Activated CD8-positive, alpha-beta memory T cell treated with anti-CD3 and anti-CD28 coated beads for 36 hours (primary cell): ENCODE results near the gene SRR. TPM values are rescaled to one million over a fixed set of nuclear protein-coding genes. Genes with fewer than 3 reads are reported as not detected.

Experiments
- total RNA-seq, 2 experiments: library from RNA; stranded (reverse); gene quantifications; one replicate each; pipeline ENCODE4 v1.2.3, GENCODE V29; 2021

The SRR gene
- total RNA-seq, 2 experiments from 2014 or later: 10.1 to 14.0 TPM

Other genes with a start within 250 kb of the SRR start
- 10 to 100 TPM; 57.1 to 58.7 TPM for gene HIC1, start 248.8 kb upstream of the SRR start, total RNA-seq
- 10 to 100 TPM; 55.0 to 60.8 TPM for gene SMG6, start 165 bp upstream of the SRR start, total RNA-seq
- gene TSR1, start 32.5 kb downstream of the SRR start, total RNA-seq: 100 to 1,000 TPM; 108 to 109 TPM
- gene SGSM2, start 33.6 kb downstream of the SRR start, total RNA-seq: 10 to 100 TPM; 36.6 to 39.2 TPM
- gene MNT, start 97.1 kb downstream of the SRR start, total RNA-seq: 10 to 100 TPM; 21.2 to 22.2 TPM
- 10 to 100 TPM; 63.5 to 69.6 TPM for gene METTL16, start 207.9 kb downstream of the SRR start, total RNA-seq